ENCODE results near the gene PRC1.

PRC1 gene

GRCh38 chr15:90918835-90919234, 75.5 kb downstream of the PRC1 start:
- no peak for TF ChIP-seq JUND (IDR thresholded peaks at IDR 0.05; ENCODE audit: low read depth)
- no peak for DNase-seq (ENCODE audit: low read depth in 1 of 2, low spot score in 1 of 2)
- in situ Hi-C loops (cut with HindIII; ENCODE audit: low pct_unique_long_range_greater_than_20kb, low sequenced_read_pairs), result no loop called here

- in situ Hi-C loops (cut with HindIII; ENCODE audit: low pct_unique_long_range_greater_than_20kb, low sequenced_read_pairs), result no loop called here
- no peak for DNase-seq (ENCODE audit: low read depth in 1 of 2, low spot score in 1 of 2)
- TF ChIP-seq JUND (IDR thresholded peaks at IDR 0.05; ENCODE audit: low read depth), result no peak
Measured at GRCh38 chr15:90918034-90918788, 76.1 kb downstream of the PRC1 start.

GRCh38 chr15:90917569-90917968, 76.8 kb downstream of the PRC1 start:
- no peak for TF ChIP-seq JUND (IDR thresholded peaks at IDR 0.05; ENCODE audit: low read depth)
- DNase-seq (ENCODE audit: low read depth in 1 of 2, low spot score in 1 of 2), result no peak
- in situ Hi-C loops (cut with HindIII; ENCODE audit: low pct_unique_long_range_greater_than_20kb, low sequenced_read_pairs), result no loop called here

- in situ Hi-C loops (cut with HindIII; ENCODE audit: low pct_unique_long_range_greater_than_20kb, low sequenced_read_pairs), result no loop called here
- no peak for DNase-seq (ENCODE audit: low read depth in 1 of 2, low spot score in 1 of 2)
- TF ChIP-seq JUND (IDR thresholded peaks at IDR 0.05; ENCODE audit: low read depth), result no peak
Measured at GRCh38 chr15:90916461-90916860, 77.9 kb downstream of the PRC1 start.

All from T47D (cell line).